ENCODE measurements around the gene KLK10.

Gene KLK10

DNA sequence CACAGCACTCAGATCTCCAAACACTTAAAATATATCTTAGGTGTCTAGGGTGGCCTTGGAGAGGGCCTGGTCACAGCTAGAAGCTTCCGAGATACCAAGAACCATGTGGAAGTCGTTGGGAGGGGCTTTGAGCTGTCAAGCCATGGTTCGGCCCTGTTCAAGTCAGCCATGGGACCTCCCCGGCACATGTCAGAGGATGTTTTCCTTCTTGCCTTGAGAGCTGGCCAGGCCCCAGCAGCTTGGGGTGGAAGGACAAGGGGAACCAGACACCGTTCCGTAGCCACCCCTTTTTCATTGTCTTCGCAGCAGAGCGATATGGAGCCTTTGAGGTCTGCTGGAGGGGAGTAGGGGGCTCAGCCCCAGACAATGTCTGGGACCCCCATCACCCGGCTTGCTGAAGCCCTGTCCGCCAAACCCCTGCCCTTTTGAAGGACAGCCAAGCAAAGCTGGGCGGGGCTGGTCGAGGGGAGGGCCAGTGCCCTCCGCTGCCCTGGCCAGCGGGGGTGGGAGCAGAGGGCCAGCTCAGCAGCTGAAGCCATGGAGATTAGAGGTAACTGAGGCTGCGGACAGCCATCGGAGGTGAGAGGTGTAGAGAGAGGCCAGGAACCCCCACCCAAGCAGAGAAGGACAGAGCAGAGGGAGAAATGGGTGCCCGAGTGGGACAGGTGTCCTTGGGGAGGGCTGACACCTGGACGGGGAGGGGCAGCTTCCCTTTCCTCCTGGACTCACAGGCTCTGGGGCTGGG, 6.5 kb upstream of the KLK10 start:
- H3K9ac ChIP-seq (ENCODE audit: low read length), result no peak overlapping the region
- H3K27me3 ChIP-seq (replicated peaks; ENCODE audit: control insufficient read depth, insufficient read depth, low read length), result peaks cover 44% of the 10 kb centered on the region
- H3K9me3 ChIP-seq (ENCODE audit: control insufficient read depth, low read length), result no peaks in the 10 kb centered on the region
- no peak for DNase-seq (ENCODE audit: low read depth)
- no peaks in the 10 kb centered on the region for H3K36me3 ChIP-seq (ENCODE audit: control insufficient read depth, insufficient read depth, low read length, severe bottlenecking)
- no peaks in the 10 kb centered on the region for H3K4me1 ChIP-seq (ENCODE audit: control insufficient read depth, insufficient read depth, low read length)
- H3K4me3 ChIP-seq (ENCODE audit: low read length), result no peak overlapping the region

DNA sequence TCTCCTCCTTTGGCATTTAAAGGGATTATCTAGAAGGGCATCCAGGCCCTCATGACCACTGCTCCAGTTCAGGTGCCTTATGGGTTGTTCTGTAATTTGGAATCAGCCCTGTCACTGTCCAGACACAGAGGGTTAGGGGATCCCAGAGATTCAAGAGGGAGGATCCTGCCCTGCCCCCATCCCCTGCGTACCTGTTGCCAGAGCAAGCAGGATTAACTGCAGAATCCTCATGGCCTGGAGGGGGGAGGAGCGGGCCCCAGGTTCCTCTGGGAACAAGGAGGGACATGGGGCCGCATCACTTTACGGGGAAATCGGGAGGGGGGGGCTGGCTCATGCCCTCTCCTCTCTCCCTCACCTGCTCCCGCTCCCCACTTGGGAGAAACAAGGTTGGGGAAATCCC, 5.9 kb upstream of the KLK10 start:
- Histone ChIP-seq H3K4me3 (ENCODE audit: low read length) (no peak overlapping the region), H3K27me3 (replicated peaks; ENCODE audit: control insufficient read depth, insufficient read depth, low read length) (peaks cover 39% of the 10 kb centered on the region), H3K9ac (ENCODE audit: low read length) (no peak overlapping the region), H3K36me3 (ENCODE audit: control insufficient read depth, insufficient read depth, low read length, severe bottlenecking) (no peaks in the 10 kb centered on the region), H3K9me3 (ENCODE audit: control insufficient read depth, low read length) (no peaks in the 10 kb centered on the region), H3K4me1 (ENCODE audit: control insufficient read depth, insufficient read depth, low read length) (no peaks in the 10 kb centered on the region)
- no peak for DNase-seq (ENCODE audit: low read depth)

DNA sequence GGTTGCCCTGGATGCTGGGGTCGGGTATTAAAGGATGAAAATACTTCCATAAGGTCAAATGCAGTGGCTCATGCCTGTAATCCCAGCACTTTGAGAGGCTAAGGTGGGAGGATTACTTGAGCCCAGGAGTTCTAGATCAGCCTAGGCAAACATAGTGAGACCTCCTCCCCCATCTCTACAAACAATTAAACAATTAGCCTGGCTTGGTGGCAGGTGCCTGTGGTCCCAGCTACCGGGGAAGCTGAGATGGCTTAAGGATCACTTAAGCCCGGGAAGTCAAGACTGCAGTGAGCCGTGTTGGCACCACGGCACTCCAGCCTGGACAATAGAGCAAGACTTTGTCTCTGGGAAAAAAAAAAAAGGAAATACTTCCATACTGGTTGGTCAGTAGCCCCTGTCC, 5.4 kb upstream of the KLK10 start:
- H3K4me1 ChIP-seq (ENCODE audit: control insufficient read depth, insufficient read depth, low read length), result peaks cover 2% of the 10 kb centered on the region
- peaks cover 39% of the 10 kb centered on the region for H3K27me3 ChIP-seq (replicated peaks; ENCODE audit: control insufficient read depth, insufficient read depth, low read length)
- no peak overlapping the region for H3K9ac ChIP-seq (ENCODE audit: low read length)
- H3K4me3 ChIP-seq (ENCODE audit: low read length), result no peak overlapping the region
- no peak for DNase-seq (ENCODE audit: low read depth)
- no peaks in the 10 kb centered on the region for H3K9me3 ChIP-seq (ENCODE audit: control insufficient read depth, low read length)
- H3K36me3 ChIP-seq (ENCODE audit: control insufficient read depth, insufficient read depth, low read length, severe bottlenecking), result no peaks in the 10 kb centered on the region

DNA sequence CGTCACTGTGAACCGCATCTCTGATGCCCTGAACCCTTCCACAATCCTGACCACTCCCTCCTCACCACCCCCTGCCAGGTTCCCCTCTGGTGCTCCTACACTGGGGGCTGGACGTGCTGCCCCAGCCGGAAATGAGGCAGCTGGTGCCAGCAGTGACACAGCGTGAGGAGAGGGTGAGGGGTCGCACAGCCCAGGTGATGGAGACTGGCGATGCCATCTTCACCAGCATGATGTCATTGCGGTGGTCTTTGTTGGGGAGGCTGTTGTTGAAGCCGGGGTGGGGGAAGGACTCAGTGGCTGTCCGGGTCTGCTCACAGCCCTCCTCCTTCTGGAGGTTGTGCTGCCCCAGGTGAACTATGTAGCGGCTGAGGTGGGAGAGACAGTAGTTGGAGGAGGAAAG, 4.4 kb upstream of the KLK10 start:
- H3K36me3 ChIP-seq (ENCODE audit: control insufficient read depth, insufficient read depth, low read length, severe bottlenecking), result no peaks in the 10 kb centered on the region
- no peak overlapping the region for H3K9ac ChIP-seq (ENCODE audit: low read length)
- H3K4me3 ChIP-seq (ENCODE audit: low read length), result no peak overlapping the region
- peaks cover 7% of the 10 kb centered on the region for H3K4me1 ChIP-seq (ENCODE audit: control insufficient read depth, insufficient read depth, low read length)
- H3K9me3 ChIP-seq (ENCODE audit: control insufficient read depth, low read length), result no peaks in the 10 kb centered on the region
- peaks cover 30% of the 10 kb centered on the region for H3K27me3 ChIP-seq (replicated peaks; ENCODE audit: control insufficient read depth, insufficient read depth, low read length)
- no peak for DNase-seq (ENCODE audit: low read depth)

DNA sequence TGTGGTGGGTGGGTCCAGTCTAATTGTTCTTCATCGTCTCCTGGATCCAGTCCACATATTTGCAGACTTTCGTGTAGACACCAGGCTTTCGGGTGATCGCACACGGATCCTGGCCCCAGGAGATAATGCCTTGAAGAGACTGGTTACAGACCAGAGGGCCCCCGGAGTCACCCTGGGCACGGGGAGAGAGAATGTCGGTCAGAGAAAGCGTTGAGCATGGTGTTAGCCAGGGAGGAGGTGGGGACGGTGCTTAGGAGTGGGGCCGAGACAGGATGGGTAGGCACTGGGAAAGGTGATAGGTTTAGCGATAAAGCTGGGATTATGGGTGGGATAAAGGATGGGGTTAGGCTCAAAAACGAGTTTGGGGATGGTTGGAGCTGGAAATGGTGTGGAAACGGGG, 3.0 kb upstream of the KLK10 start:
- Histone ChIP-seq H3K36me3 (ENCODE audit: control insufficient read depth, insufficient read depth, low read length, severe bottlenecking) (no peaks in the 10 kb centered on the region), H3K9me3 (ENCODE audit: control insufficient read depth, low read length) (no peaks in the 10 kb centered on the region), H3K9ac (ENCODE audit: low read length) (no peak overlapping the region), H3K27me3 (replicated peaks; ENCODE audit: control insufficient read depth, insufficient read depth, low read length) (peaks cover 25% of the 10 kb centered on the region), H3K4me3 (ENCODE audit: low read length) (no peak overlapping the region), H3K4me1 (ENCODE audit: control insufficient read depth, insufficient read depth, low read length) (peaks cover 7% of the 10 kb centered on the region)
- no peak for DNase-seq (ENCODE audit: low read depth)

DNA sequence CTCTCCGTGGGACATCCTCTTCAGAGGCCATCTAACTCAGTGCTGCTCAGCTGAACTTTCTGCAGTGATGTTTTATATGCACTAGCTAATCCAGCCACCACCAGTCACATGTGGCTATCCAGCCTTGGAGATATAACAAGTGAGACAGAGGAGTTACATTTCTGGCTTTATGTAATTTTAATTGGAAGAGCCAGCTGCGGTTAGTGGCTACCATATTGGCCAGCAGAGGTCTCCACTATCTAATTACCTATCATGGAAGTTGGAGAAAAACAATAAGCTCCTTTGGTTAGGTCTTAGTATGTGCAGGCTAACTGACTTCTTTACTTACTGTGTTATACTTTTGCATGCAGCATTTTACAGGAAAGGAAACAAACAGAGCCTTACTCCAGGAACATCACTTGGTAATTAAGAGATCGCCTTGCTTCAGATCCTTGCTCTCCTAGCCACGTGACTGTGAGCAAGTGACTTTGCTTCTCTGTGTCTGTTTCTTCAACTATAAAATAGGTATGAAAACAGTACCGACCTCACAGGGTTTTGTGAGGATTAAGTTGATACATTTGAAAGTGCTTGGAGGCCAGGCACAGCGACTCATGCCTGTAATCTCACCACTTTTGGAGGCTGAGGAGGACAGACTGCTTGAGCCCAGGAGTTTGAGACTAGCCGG, 1.6 kb upstream of the KLK10 start:
- peaks cover 7% of the 10 kb centered on the region for H3K4me1 ChIP-seq (ENCODE audit: control insufficient read depth, insufficient read depth, low read length)
- no peak overlapping the region for H3K9ac ChIP-seq (ENCODE audit: low read length)
- H3K9me3 ChIP-seq (ENCODE audit: control insufficient read depth, low read length), result no peaks in the 10 kb centered on the region
- peak; percentile 45 for DNase-seq (ENCODE audit: low read depth)
- peaks cover 28% of the 10 kb centered on the region for H3K27me3 ChIP-seq (replicated peaks; ENCODE audit: control insufficient read depth, insufficient read depth, low read length)
- H3K4me3 ChIP-seq (ENCODE audit: low read length), result no peak overlapping the region
- no peaks in the 10 kb centered on the region for H3K36me3 ChIP-seq (ENCODE audit: control insufficient read depth, insufficient read depth, low read length, severe bottlenecking)

DNA sequence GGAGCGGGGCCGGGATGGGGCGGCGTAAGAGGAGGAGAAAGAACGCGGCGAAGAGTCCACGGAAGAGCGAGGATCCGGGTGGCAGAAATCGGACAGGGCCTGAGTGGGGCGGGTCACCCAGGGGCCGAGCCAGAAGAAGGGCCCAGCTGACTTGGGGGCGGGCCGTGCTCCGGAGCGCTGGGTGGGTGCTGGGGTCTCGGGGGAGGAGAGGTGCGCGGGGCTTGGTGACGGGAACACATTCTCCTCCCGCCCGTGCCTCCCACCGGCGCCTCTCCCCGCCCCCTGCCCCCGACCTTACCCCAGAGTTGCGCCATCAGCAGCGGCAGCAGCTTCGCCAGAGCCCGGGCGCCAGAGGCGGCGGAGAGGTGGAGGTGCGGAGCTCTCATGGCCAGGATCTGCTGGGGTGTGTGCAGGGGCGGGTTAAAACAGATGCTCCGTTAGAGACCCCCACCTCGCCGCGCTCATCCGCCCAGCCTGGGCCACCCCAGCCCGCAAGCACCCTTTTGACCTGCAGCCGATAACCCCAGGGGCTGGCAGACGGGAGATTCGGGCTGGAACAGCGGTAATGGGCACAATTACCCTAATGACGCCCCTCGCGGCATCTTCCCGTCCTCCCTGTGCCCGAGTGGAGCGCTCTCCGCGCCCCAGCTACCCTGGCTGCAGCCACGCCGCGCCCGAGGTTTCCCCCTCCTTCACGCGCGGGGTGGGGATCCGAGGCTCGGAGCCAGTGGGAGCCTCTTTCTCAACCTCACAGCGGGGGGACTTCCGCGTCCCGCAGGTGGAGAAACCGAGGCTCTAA, 565 bp downstream of the KLK10 start:
- Histone ChIP-seq H3K36me3 (ENCODE audit: control insufficient read depth, insufficient read depth, low read length, severe bottlenecking) (no peaks in the 10 kb centered on the region), H3K4me1 (ENCODE audit: control insufficient read depth, insufficient read depth, low read length) (peaks cover 7% of the 10 kb centered on the region), H3K4me3 (ENCODE audit: low read length) (no peak overlapping the region), H3K27me3 (replicated peaks; ENCODE audit: control insufficient read depth, insufficient read depth, low read length) (peaks cover 32% of the 10 kb centered on the region), H3K9me3 (ENCODE audit: control insufficient read depth, low read length) (no peaks in the 10 kb centered on the region), H3K9ac (ENCODE audit: low read length) (no peak overlapping the region)
- DNase-seq (ENCODE audit: low read depth), result no peak

DNA sequence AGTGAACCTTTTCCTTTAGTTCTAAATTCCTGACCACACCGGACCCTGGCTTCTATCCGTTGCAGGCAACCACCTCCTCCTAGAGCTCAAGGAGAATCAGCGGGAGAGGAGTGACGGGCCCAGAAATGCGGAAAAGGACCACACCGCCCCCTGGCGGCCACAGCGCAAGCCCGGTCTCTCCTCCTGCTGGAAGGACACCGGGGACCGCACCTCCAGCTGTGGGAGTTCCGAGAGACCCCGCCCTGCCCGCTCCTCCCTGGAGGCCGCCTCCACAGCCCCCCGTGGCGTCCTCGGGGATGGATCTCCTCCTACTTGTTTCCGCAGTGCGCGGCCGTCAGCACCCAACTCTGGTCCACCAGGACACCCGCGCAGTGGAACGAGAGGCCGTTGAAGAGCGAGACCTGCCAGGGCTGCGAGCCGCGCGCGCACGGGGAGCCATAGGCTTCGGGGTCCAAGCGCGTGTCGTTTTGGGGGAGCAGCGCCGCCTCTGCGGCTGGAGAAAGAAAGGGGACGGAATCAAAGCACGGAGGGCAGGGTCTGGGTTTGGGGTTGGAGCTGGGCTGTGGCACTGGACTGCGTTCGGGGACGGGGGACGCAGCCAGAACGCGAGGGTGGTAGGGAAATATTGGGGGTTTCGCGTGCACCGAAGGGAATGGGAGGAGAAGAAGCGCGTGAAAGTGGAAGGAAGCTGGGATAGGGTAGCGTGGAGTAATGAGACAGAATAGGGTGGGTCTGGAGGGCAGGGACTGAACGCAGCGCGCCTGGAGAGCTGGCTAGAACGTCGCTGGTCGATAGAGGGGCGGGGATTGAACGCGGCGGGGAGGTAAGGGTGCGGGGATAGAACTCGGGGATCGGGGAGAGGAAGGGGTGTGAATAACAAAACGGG, 2.5 kb downstream of the KLK10 start:
- Histone ChIP-seq H3K4me1 (ENCODE audit: control insufficient read depth, insufficient read depth, low read length) (peaks cover 7% of the 10 kb centered on the region), H3K4me3 (ENCODE audit: low read length) (peak overlapping the region; percentile 54), H3K36me3 (ENCODE audit: control insufficient read depth, insufficient read depth, low read length, severe bottlenecking) (no peaks in the 10 kb centered on the region), H3K27me3 (replicated peaks; ENCODE audit: control insufficient read depth, insufficient read depth, low read length) (peaks cover 35% of the 10 kb centered on the region), H3K9ac (ENCODE audit: low read length) (no peak overlapping the region), H3K9me3 (ENCODE audit: control insufficient read depth, low read length) (no peaks in the 10 kb centered on the region)
- DNase-seq (ENCODE audit: low read depth), result peak; percentile 46

DNA sequence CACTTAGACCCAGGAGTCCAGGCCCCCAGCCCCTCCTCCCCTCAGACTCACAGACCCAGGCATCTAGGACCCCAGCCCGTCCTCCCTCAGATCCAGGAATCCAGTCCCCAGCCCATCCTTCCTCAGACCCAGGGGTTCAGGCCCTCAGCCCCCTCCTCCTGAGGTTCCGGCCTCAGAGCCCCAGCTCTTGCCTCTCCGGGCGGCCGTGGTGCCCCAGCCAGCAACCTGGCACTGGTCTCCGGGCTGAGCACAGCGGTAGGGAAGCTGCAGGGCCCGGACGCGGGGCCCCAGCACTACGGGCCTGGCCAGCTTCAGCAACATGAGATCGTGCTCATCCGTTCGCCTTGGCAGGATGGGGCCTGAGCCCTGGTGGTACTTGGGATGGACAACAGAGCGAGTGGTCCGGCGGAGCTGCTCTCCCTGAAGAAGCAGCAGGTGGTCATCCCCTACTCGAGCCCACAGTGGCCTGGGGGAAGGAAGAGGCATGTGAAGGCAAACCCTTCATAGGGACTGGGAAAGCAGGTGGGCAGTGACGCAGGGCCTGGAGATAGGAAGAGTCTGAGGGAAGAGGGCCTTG, 3.7 kb downstream of the KLK10 start:
- DNase-seq (ENCODE audit: low read depth), result no peak
- Histone ChIP-seq H3K9ac (ENCODE audit: low read length) (no peak overlapping the region), H3K36me3 (ENCODE audit: control insufficient read depth, insufficient read depth, low read length, severe bottlenecking) (no peaks in the 10 kb centered on the region), H3K27me3 (replicated peaks; ENCODE audit: control insufficient read depth, insufficient read depth, low read length) (peaks cover 39% of the 10 kb centered on the region), H3K4me3 (ENCODE audit: low read length) (no peak overlapping the region), H3K9me3 (ENCODE audit: control insufficient read depth, low read length) (no peaks in the 10 kb centered on the region), H3K4me1 (ENCODE audit: control insufficient read depth, insufficient read depth, low read length) (peaks cover 7% of the 10 kb centered on the region)

DNA sequence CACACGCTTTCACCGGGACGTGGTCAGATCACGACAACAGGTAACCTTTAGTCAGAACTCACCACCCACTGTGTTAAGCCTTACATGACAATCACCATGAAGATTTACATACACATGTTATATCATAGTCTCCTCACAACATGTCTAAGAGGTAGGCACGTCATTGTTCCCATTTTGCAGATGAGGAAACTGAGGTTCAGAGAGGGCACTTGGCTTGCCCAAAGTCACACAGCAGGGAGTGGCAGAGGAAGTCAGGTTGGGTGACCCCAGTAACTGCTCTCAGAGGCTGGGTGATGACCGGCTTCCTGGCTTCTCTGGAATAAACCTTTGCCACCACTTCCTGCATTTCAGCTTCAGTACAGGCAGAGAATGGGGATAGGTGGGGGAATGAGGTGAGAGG, 5.3 kb downstream of the KLK10 start:
- Histone ChIP-seq H3K27me3 (replicated peaks; ENCODE audit: control insufficient read depth, insufficient read depth, low read length) (peaks cover 39% of the 10 kb centered on the region), H3K36me3 (ENCODE audit: control insufficient read depth, insufficient read depth, low read length, severe bottlenecking) (no peaks in the 10 kb centered on the region)
- DNase-seq (ENCODE audit: low read depth), result no peak

More for the DNA sequence above, 5.3 kb downstream of the KLK10 start:
- peaks cover 3% of the 10 kb centered on the region for H3K4me1 ChIP-seq (ENCODE audit: control insufficient read depth, insufficient read depth, low read length)
- H3K9me3 ChIP-seq (ENCODE audit: control insufficient read depth, low read length), result no peaks in the 10 kb centered on the region
- H3K4me3 ChIP-seq (ENCODE audit: low read length), result no peak overlapping the region
- H3K9ac ChIP-seq (ENCODE audit: low read length), result no peak overlapping the region
